Upper lobe of left lung (tissue), 4 donors: ENCODE measurements around the gene CDK5RAP1.

Experiments
- CTCF ChIP-seq, 6 experiments: fragments of 450-650 bp in 4 of 6; fragments of 200-600 bp in 2 of 6; sonication (generic) in 2 of 6; IDR thresholded peaks; one replicate each; pipeline ENCODE4 v1.5.1; 2016 to 2019; ENCODE audit warnings: antibody characterized with exemption in 6 of 6
- EP300 ChIP-seq, 4 donors: sonication (generic); formaldehyde crosslinking; IDR thresholded peaks; one replicate each; pipeline ENCODE4 v1.5.1; 2017; ENCODE audit warnings: antibody characterized with exemption in 4 of 4, control low read depth in 2 of 4
- POLR2A ChIP-seq, 4 donors: fragments of 450-650 bp; IDR thresholded peaks; one replicate each; pipeline ENCODE4 v1.5.1; 2016 to 2017; ENCODE audit warnings: antibody characterized with exemption in 4 of 4, mild to moderate bottlenecking in 2 of 4
- POLR2AphosphoS5 ChIP-seq, 2 donors: sonication (generic); formaldehyde crosslinking; IDR thresholded peaks; one replicate each; pipeline ENCODE4 v1.5.1; 2017; ENCODE audit warnings: antibody characterized with exemption in 2 of 2

- TF ChIP-seq CTCF (IDR thresholded peaks at IDR 0.05) (no peak), EP300 (IDR thresholded peaks at IDR 0.05) (no peak), POLR2A (IDR thresholded peaks at IDR 0.05) (no peak), POLR2AphosphoS5 (IDR thresholded peaks at IDR 0.05) (no peak)
Observed at GRCh38 chr20:33318096-33318429, 83.3 kb downstream of the CDK5RAP1 start.
